ENCODE measurements around the gene WFDC11.

WFDC11 gene

GRCh38 chr20:45639687-45640086, 30.4 kb downstream of the WFDC11 start:
- no peak overlapping the region for H3K4me3 ChIP-seq (ENCODE audit: low read length)
- no peak for TF ChIP-seq ZNF274 (IDR thresholded peaks at IDR 0.05; ENCODE audit: low read depth, low read length)

- H3K4me3 ChIP-seq (ENCODE audit: low read length), result no peak overlapping the region
- TF ChIP-seq ZNF274 (IDR thresholded peaks at IDR 0.05; ENCODE audit: low read depth, low read length), result no peak
Observed at GRCh38 chr20:45636513-45636912, 33.5 kb downstream of the WFDC11 start.

GRCh38 chr20:45631184-45631583, 38.9 kb downstream of the WFDC11 start, which contains the start of gene WFDC9:
Gene WFDC9, minus strand, starts transcription at chr20:45631284. Its CDS starts 21,103 bp downstream, at chr20:45610181.
- TF ChIP-seq ZNF274 (IDR thresholded peaks at IDR 0.05; ENCODE audit: low read depth, low read length), result no peak
- no peak within 1 kb of the TSS for H3K4me3 ChIP-seq (ENCODE audit: low read length)

- TF ChIP-seq ZNF274 (IDR thresholded peaks at IDR 0.05; ENCODE audit: low read depth, low read length), result no peak
- H3K4me3 ChIP-seq (ENCODE audit: low read length), result no peak overlapping the region
Observed at GRCh38 chr20:45630371-45630770, 39.7 kb downstream of the WFDC11 start.

GRCh38 chr20:45629496-45630100, 40.4 kb downstream of the WFDC11 start, which contains the start of gene WFDC10A:
Gene WFDC10A, plus strand, starts transcription at chr20:45629739. Its CDS starts 75 bp downstream, at chr20:45629814.
- no peak within 1 kb of the TSS for H3K4me3 ChIP-seq (ENCODE audit: low read length)
- TF ChIP-seq ZNF274 (IDR thresholded peaks at IDR 0.05; ENCODE audit: low read depth, low read length), result no peak

GRCh38 chr20:45626540-45626939, 43.5 kb downstream of the WFDC11 start:
- no peak for TF ChIP-seq ZNF274 (IDR thresholded peaks at IDR 0.05; ENCODE audit: low read depth, low read length)
- H3K4me3 ChIP-seq (ENCODE audit: low read length), result no peak overlapping the region

- TF ChIP-seq ZNF274 (IDR thresholded peaks at IDR 0.05; ENCODE audit: low read depth, low read length), result no peak
- H3K4me3 ChIP-seq (ENCODE audit: low read length), result no peak overlapping the region
Observed at GRCh38 chr20:45621593-45621992, 48.4 kb downstream of the WFDC11 start.

GRCh38 chr20:45617591-45617990, 52.4 kb downstream of the WFDC11 start:
- no peak for TF ChIP-seq ZNF274 (IDR thresholded peaks at IDR 0.05; ENCODE audit: low read depth, low read length)
- no peak overlapping the region for H3K4me3 ChIP-seq (ENCODE audit: low read length)

- TF ChIP-seq ZNF274 (IDR thresholded peaks at IDR 0.05; ENCODE audit: low read depth, low read length), result no peak
- H3K4me3 ChIP-seq (ENCODE audit: low read length), result no peak overlapping the region
Observed at GRCh38 chr20:45612314-45612713, 57.7 kb downstream of the WFDC11 start.

GRCh38 chr20:45611054-45611453, 59.0 kb downstream of the WFDC11 start:
- no peak overlapping the region for H3K4me3 ChIP-seq (ENCODE audit: low read length)

GRCh38 chr20:45607810-45608209, 62.2 kb downstream of the WFDC11 start:
- TF ChIP-seq ZNF274 (IDR thresholded peaks at IDR 0.05; ENCODE audit: low read depth, low read length), result no peak
- H3K4me3 ChIP-seq (ENCODE audit: low read length), result no peak overlapping the region

More at GRCh38 chr20:45611054-45611453, 59.0 kb downstream of the WFDC11 start:
- TF ChIP-seq ZNF274 (IDR thresholded peaks at IDR 0.05; ENCODE audit: low read depth, low read length), result no peak
